Liver (tissue), 9 donors: ENCODE data around the gene GSTT2B. TPM values are rescaled to one million over a fixed set of nuclear protein-coding genes. Genes with fewer than 3 reads are reported as not detected.

ENCODE experiments used
- DNase-seq: peaks from one replicate; pipeline ENCODE4 v3.0.0-alpha.2; 2017; ENCODE audit warnings: low spot score
- H3K27ac ChIP-seq, 2 donors: one replicate each; pipeline ENCODE4 v1.7.0; 2013; ENCODE audit warnings: inconsistent platforms in 2 of 2, low read length in 2 of 2, control low read depth in 1 of 2, low read depth in 1 of 2, mild to moderate bottlenecking in 1 of 2
- H3K27me3 ChIP-seq, 4 donors: one replicate each; pipeline versions ENCODE4 v1.6.1 to v1.7.0; 2013; ENCODE audit warnings: low read length in 3 of 4, inconsistent platforms in 1 of 4, mild to moderate bottlenecking in 1 of 4, moderate library complexity in 1 of 4; ENCODE audit not compliant: control insufficient read depth in 4 of 4, insufficient read depth in 4 of 4
- H3K36me3 ChIP-seq, 4 donors: one replicate each; pipeline versions ENCODE4 v1.6.1 to v1.7.0; 2013; ENCODE audit warnings: low read length in 3 of 4, mild to moderate bottlenecking in 3 of 4, low read depth in 1 of 4, moderate library complexity in 1 of 4; ENCODE audit not compliant: control insufficient read depth in 4 of 4, insufficient read depth in 3 of 4
- H3K4me1 ChIP-seq, 4 donors: one replicate each; pipeline versions ENCODE4 v1.6.1 to v1.7.0; 2013; ENCODE audit warnings: low read length in 3 of 4, mild to moderate bottlenecking in 3 of 4, moderate library complexity in 1 of 4; ENCODE audit not compliant: control insufficient read depth in 4 of 4, insufficient read depth in 4 of 4
- H3K4me3 ChIP-seq, 3 donors: one replicate each; pipeline versions ENCODE4 v1.6.1 to v1.7.0; 2013; ENCODE audit warnings: low read length in 3 of 3, control low read depth in 1 of 3, low read depth in 1 of 3, mild to moderate bottlenecking in 1 of 3
- H3K9ac ChIP-seq, 2 donors: one replicate each; pipeline ENCODE4 v1.7.0; 2013; ENCODE audit warnings: low read length in 2 of 2, mild to moderate bottlenecking in 2 of 2, moderate library complexity in 2 of 2, control low read depth in 1 of 2, low read depth in 1 of 2
- H3K9me3 ChIP-seq, 4 donors: one replicate each; pipeline versions ENCODE4 v1.6.1 to v1.7.0; 2013; ENCODE audit warnings: low read length in 3 of 4; ENCODE audit not compliant: control insufficient read depth in 4 of 4
- ATF3 ChIP-seq: IDR thresholded peaks from 2 replicates; pipeline ENCODE4 v1.6.1; 2016; ENCODE audit warnings: antibody characterized with exemption
- CTCF ChIP-seq: fragments of 150-350 bp; IDR thresholded peaks from 2 replicates; pipeline ENCODE4 v1.5.1; 2017; ENCODE audit warnings: improper control_type of control experiment, low read depth, low read length; ENCODE audit not compliant: missing input control
- EGR1 ChIP-seq, 2 donors: IDR thresholded peaks; 2 replicates each; pipeline ENCODE4 v1.6.1; 2016 to 2018; ENCODE audit warnings: antibody characterized with exemption in 2 of 2, low read depth in 2 of 2
- FOXA1 ChIP-seq: IDR thresholded peaks from 2 replicates; pipeline ENCODE4 v1.6.1; 2016; ENCODE audit warnings: antibody characterized with exemption
- FOXA2 ChIP-seq: IDR thresholded peaks from 2 replicates; pipeline ENCODE4 v1.6.1; 2016; ENCODE audit warnings: antibody characterized with exemption
- GABPA ChIP-seq, 2 donors: IDR thresholded peaks in 1 of 2; conservative IDR thresholded peaks in 1 of 2; 2 replicates each; pipeline ENCODE4 v1.6.1; 2016; ENCODE audit warnings: antibody characterized with exemption in 2 of 2, mild to moderate bottlenecking in 1 of 2, moderate library complexity in 1 of 2
- HNF4A ChIP-seq, 2 donors: conservative IDR thresholded peaks; 2 replicates each; pipeline ENCODE4 v1.6.1; 2016; ENCODE audit warnings: antibody characterized with exemption in 2 of 2, mild to moderate bottlenecking in 2 of 2
- HNF4G ChIP-seq: IDR thresholded peaks from 2 replicates; pipeline ENCODE4 v1.6.1; 2016; ENCODE audit warnings: antibody characterized with exemption
- JUND ChIP-seq, 2 donors: IDR thresholded peaks; 2 replicates each; pipeline ENCODE4 v1.6.1; 2016; ENCODE audit warnings: antibody characterized with exemption in 2 of 2
- MAX ChIP-seq: IDR thresholded peaks from 2 replicates; pipeline ENCODE4 v1.6.1; 2016; ENCODE audit warnings: antibody characterized with exemption
- NR2F2 ChIP-seq: IDR thresholded peaks from 2 replicates; pipeline ENCODE4 v1.6.1; 2016; ENCODE audit warnings: antibody characterized with exemption
- RAD21 ChIP-seq, 2 donors: IDR thresholded peaks; 2 replicates each; pipeline ENCODE4 v1.6.1; 2016; ENCODE audit warnings: antibody characterized with exemption in 2 of 2, mild to moderate bottlenecking in 2 of 2
- REST ChIP-seq: IDR thresholded peaks from 2 replicates; pipeline ENCODE4 v1.6.1; 2016; ENCODE audit warnings: antibody characterized with exemption, mild to moderate bottlenecking
- RXRA ChIP-seq, 2 donors: IDR thresholded peaks; 2 replicates each; pipeline ENCODE4 v1.6.1; 2017 to 2018; ENCODE audit warnings: antibody characterized with exemption in 2 of 2, mild to moderate bottlenecking in 1 of 2
- SP1 ChIP-seq: IDR thresholded peaks from 2 replicates; pipeline ENCODE4 v1.6.1; 2018; ENCODE audit warnings: antibody characterized with exemption, mild to moderate bottlenecking
- TAF1 ChIP-seq: conservative IDR thresholded peaks from 2 replicates; pipeline ENCODE4 v1.6.1; 2016; ENCODE audit warnings: antibody characterized with exemption, mild to moderate bottlenecking
- YY1 ChIP-seq: IDR thresholded peaks from 2 replicates; pipeline ENCODE4 v1.6.1; 2016; ENCODE audit warnings: antibody characterized with exemption, mild to moderate bottlenecking
- ZBTB33 ChIP-seq: IDR thresholded peaks from 2 replicates; pipeline ENCODE4 v1.6.1; 2016; ENCODE audit warnings: antibody characterized with exemption
- WGBS: extraction: QIAGEN DNeasy Blood & Tissue Kit; methylation state at CpG from one replicate; pipeline ENCODE4 v1.1.7; 2013; 5-methylcytosine and 5-hydroxymethylcytosine counted together
- polyA plus RNA-seq, 2 donors: library from polyadenylated mRNA; stranded (reverse) in 1 of 2; unstranded in 1 of 2; fragments of 200-250 nt in 1 of 2; fragments of >200 nt in 1 of 2; fragmentation: Nextera tagmentation in 1 of 2; extraction: Ambion mirVana in 1 of 2; gene quantifications; one replicate each; pipeline versions ENCODE4 v1.2.1 to v1.2.3, GENCODE V29; 2013 to 2015
- total RNA-seq, 2 donors: library from RNA; depleted of rRNA; stranded (reverse); fragments of >200 nt; gene quantifications; one replicate each; pipeline ENCODE4 v1.2.3, GENCODE V29; 2014
- donor health status: healthy.
- donor health status: healthy.
- donor health status: healthy.
- donor health status: healthy.
- donor health status: healthy.

Gene GSTT2B
- total and polyA plus RNA-seq, 4 donors, result 8.0 to 16.8 (median 11.3) TPM

- DNase-seq, result no peak
These were observed 44.2 kb upstream of the GSTT2B start, which contains the start of gene GSTT4 for GRCh38 chr22:24005201-24005600. GSTT4 (minus strand) TSS chr22:24005453; CDS start chr22:24005356, 97 bp downstream.

GRCh38 chr22:24003887-24004286 lies 42.9 kb upstream of the GSTT2B start:
- no peak for DNase-seq
- Histone ChIP-seq H3K36me3 (no peaks in the 10 kb centered on the region), H3K27ac (no peak overlapping the region), H3K27me3 (no peaks in the 10 kb centered on the region), H3K4me3 (no peak overlapping the region), H3K4me1 (no peaks in the 10 kb centered on the region), H3K9ac (no peak overlapping the region), H3K9me3 (no peaks in the 10 kb centered on the region)
- 89% methylated on average over 9 of the region's 9 CpGs for WGBS
- no peak for TF ChIP-seq HNF4G
- TF ChIP-seq FOXA2, result no peak
- no peak for TF ChIP-seq GABPA (IDR thresholded peaks at IDR 0.05 in 1 of 2, conservative IDR thresholded peaks at IDR 0.05 in 1 of 2)
- no peak for TF ChIP-seq JUND (IDR thresholded peaks at IDR 0.05)
- TF ChIP-seq TAF1, result no peak
- no peak for TF ChIP-seq MAX
- TF ChIP-seq RAD21 (IDR thresholded peaks at IDR 0.05), result no peak
- TF ChIP-seq FOXA1, result no peak
- TF ChIP-seq RXRA (IDR thresholded peaks at IDR 0.05), result no peak
- no peak for TF ChIP-seq SP1
- no peak for TF ChIP-seq NR2F2
- no peak for TF ChIP-seq YY1
- TF ChIP-seq REST, result no peak
- TF ChIP-seq ZBTB33, result no peak
- no peak for TF ChIP-seq ATF3
- TF ChIP-seq HNF4A (conservative IDR thresholded peaks at IDR 0.05), result no peak
- TF ChIP-seq CTCF, result no peak

More at GRCh38 chr22:24005201-24005600, 44.2 kb upstream of the GSTT2B start, which contains the start of gene GSTT4:
- 80% methylated on average over 6 of the region's 6 CpGs for WGBS
- Histone ChIP-seq H3K9me3 (no peaks in the 10 kb centered on the region), H3K4me3 (no peak within 1 kb of the TSS), H3K36me3 (no peaks in the 10 kb centered on the region), H3K9ac (no peak within 1 kb of the TSS), H3K4me1 (no peaks in the 10 kb centered on the region), H3K27ac (no peak within 1 kb of the TSS), H3K27me3 (no peaks in the 10 kb centered on the region)
- TF ChIP-seq ZBTB33 (no peak), RAD21 (IDR thresholded peaks at IDR 0.05) (no peak), HNF4G (no peak), FOXA1 (no peak), MAX (no peak), EGR1 (IDR thresholded peaks at IDR 0.05; ENCODE audit: low read depth in 2 of 2) (no peak), YY1 (no peak), FOXA2 (no peak), ATF3 (no peak)
